ENCODE measurements around the gene CATSPERZ.
A peak's percentile ranks its signal among the peaks of the same experiment; 100 is the strongest.
"Not testable (repeated sequence)": the region's sequence is repeated elsewhere in the genome, so short reads cannot be mapped to it uniquely, and the experiment has no call there.

CATSPERZ gene

GRCh38 chr11:64320556-64320955 lies 20.4 kb downstream of the CATSPERZ start:
- H3K9me3 ChIP-seq (ENCODE audit: severe bottlenecking), result no peaks in the 10 kb centered on the region
- peaks cover 35% of the 10 kb centered on the region for H3K36me3 ChIP-seq (ENCODE audit: low read depth)
- H3K4me1 ChIP-seq (ENCODE audit: insufficient read depth, poor library complexity, severe bottlenecking), result peaks cover 38% of the 10 kb centered on the region
- no peak overlapping the region for H3K4me3 ChIP-seq (ENCODE audit: severe bottlenecking)
- TF ChIP-seq, protein P1, sequence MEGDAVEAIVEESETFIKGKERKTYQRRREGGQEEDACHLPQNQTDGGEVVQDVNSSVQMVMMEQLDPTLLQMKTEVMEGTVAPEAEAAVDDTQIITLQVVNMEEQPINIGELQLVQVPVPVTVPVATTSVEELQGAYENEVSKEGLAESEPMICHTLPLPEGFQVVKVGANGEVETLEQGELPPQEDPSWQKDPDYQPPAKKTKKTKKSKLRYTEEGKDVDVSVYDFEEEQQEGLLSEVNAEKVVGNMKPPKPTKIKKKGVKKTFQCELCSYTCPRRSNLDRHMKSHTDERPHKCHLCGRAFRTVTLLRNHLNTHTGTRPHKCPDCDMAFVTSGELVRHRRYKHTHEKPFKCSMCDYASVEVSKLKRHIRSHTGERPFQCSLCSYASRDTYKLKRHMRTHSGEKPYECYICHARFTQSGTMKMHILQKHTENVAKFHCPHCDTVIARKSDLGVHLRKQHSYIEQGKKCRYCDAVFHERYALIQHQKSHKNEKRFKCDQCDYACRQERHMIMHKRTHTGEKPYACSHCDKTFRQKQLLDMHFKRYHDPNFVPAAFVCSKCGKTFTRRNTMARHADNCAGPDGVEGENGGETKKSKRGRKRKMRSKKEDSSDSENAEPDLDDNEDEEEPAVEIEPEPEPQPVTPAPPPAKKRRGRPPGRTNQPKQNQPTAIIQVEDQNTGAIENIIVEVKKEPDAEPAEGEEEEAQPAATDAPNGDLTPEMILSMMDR (IDR thresholded peaks at IDR 0.05; ENCODE audit: poor library complexity, severe bottlenecking), result no peak
- DNase-seq (ENCODE audit: low spot score) (peak; percentile 31), ATAC-seq (ENCODE audit: low read depth) (no peak)
- no peaks in the 10 kb centered on the region for H3K27me3 ChIP-seq (ENCODE audit: insufficient read depth, poor library complexity, severe bottlenecking)
- H3K27ac ChIP-seq (ENCODE audit: poor library complexity, severe bottlenecking), result peak overlapping the region; percentile 95

- Histone ChIP-seq H3K36me3 (ENCODE audit: low read depth) (peaks cover 34% of the 10 kb centered on the region), H3K27ac (ENCODE audit: poor library complexity, severe bottlenecking) (peak overlapping the region; percentile 95), H3K4me1 (ENCODE audit: insufficient read depth, poor library complexity, severe bottlenecking) (peaks cover 38% of the 10 kb centered on the region), H3K27me3 (ENCODE audit: insufficient read depth, poor library complexity, severe bottlenecking) (no peaks in the 10 kb centered on the region), H3K9me3 (ENCODE audit: severe bottlenecking) (no peaks in the 10 kb centered on the region), H3K4me3 (ENCODE audit: severe bottlenecking) (no peak overlapping the region)
- TF ChIP-seq, protein P1 (IDR thresholded peaks at IDR 0.05; ENCODE audit: poor library complexity, severe bottlenecking), result no peak
- no peak for ATAC-seq (ENCODE audit: low read depth)
- no peak for DNase-seq (ENCODE audit: low spot score)
These were observed 20.9 kb downstream of the CATSPERZ start for GRCh38 chr11:64321026-64321425.

DNA sequence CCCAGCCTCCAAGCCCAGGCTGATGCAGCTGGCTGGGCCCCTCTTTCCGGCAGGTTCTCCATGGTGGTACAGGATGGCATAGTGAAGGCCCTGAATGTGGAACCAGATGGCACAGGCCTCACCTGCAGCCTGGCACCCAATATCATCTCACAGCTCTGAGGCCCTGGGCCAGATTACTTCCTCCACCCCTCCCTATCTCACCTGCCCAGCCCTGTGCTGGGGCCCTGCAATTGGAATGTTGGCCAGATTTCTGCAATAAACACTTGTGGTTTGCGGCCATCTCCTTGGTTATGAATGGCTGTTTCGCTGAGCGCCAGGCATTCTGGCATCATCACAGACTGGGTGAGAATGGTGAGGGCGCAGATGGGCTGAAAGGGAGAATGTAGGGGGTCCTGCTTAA lies 21.4 kb downstream of the CATSPERZ start:
- TF ChIP-seq, protein P1 (IDR thresholded peaks at IDR 0.05; ENCODE audit: poor library complexity, severe bottlenecking), result no peak
- Histone ChIP-seq H3K4me1 (ENCODE audit: insufficient read depth, poor library complexity, severe bottlenecking) (peaks cover 38% of the 10 kb centered on the region), H3K4me3 (ENCODE audit: severe bottlenecking) (no peak overlapping the region), H3K9me3 (ENCODE audit: severe bottlenecking) (no peaks in the 10 kb centered on the region), H3K27me3 (ENCODE audit: insufficient read depth, poor library complexity, severe bottlenecking) (no peaks in the 10 kb centered on the region), H3K27ac (ENCODE audit: poor library complexity, severe bottlenecking) (peak overlapping the region; percentile 95), H3K36me3 (ENCODE audit: low read depth) (peaks cover 29% of the 10 kb centered on the region)
- ATAC-seq (ENCODE audit: low read depth) (peak; percentile 63), DNase-seq (ENCODE audit: low spot score) (peak; percentile 78)

DNA sequence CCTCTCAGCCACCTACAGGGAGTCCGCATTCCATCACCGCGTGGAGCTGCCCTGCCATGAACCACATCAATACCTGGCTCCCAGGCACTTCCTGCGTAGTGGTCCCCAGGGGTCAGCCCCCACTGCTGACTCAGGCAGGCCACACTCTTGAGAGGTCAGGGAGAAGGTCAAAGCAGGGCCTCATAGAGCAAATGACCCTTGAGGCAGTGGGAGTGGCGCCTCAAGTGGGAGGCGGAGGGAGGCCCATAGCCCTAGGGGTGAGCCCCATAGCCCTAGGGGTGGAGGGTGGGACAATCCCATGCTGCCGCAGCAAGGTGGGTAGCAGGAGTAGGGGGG lies 22.7 kb downstream of the CATSPERZ start:
- H3K4me1 ChIP-seq (ENCODE audit: insufficient read depth, poor library complexity, severe bottlenecking), result peaks cover 38% of the 10 kb centered on the region
- H3K27ac ChIP-seq (ENCODE audit: poor library complexity, severe bottlenecking), result peak overlapping the region; percentile 95
- H3K36me3 ChIP-seq (ENCODE audit: low read depth), result peaks cover 25% of the 10 kb centered on the region
- H3K4me3 ChIP-seq (ENCODE audit: severe bottlenecking), result no peak overlapping the region
- TF ChIP-seq, protein P1 (IDR thresholded peaks at IDR 0.05; ENCODE audit: poor library complexity, severe bottlenecking), result no peak
- no peaks in the 10 kb centered on the region for H3K27me3 ChIP-seq (ENCODE audit: insufficient read depth, poor library complexity, severe bottlenecking)
- DNase-seq (ENCODE audit: low spot score), result no peak
- H3K9me3 ChIP-seq (ENCODE audit: severe bottlenecking), result no peaks in the 10 kb centered on the region
- no peak for ATAC-seq (ENCODE audit: low read depth)

GRCh38 chr11:64323373-64323772 lies 23.2 kb downstream of the CATSPERZ start:
- TF ChIP-seq, protein P1 (IDR thresholded peaks at IDR 0.05; ENCODE audit: poor library complexity, severe bottlenecking), result no peak
- no peak overlapping the region for H3K4me3 ChIP-seq (ENCODE audit: severe bottlenecking)
- peaks cover 38% of the 10 kb centered on the region for H3K4me1 ChIP-seq (ENCODE audit: insufficient read depth, poor library complexity, severe bottlenecking)
- H3K9me3 ChIP-seq (ENCODE audit: severe bottlenecking), result no peaks in the 10 kb centered on the region
- no peaks in the 10 kb centered on the region for H3K27me3 ChIP-seq (ENCODE audit: insufficient read depth, poor library complexity, severe bottlenecking)
- peaks cover 25% of the 10 kb centered on the region for H3K36me3 ChIP-seq (ENCODE audit: low read depth)
- ATAC-seq (ENCODE audit: low read depth) (no peak), DNase-seq (ENCODE audit: low spot score) (peak; percentile 45)
- peak overlapping the region; percentile 95 for H3K27ac ChIP-seq (ENCODE audit: poor library complexity, severe bottlenecking)

GRCh38 chr11:64323984-64324383 lies 23.8 kb downstream of the CATSPERZ start:
- H3K4me1 ChIP-seq (ENCODE audit: insufficient read depth, poor library complexity, severe bottlenecking), result peaks cover 38% of the 10 kb centered on the region
- ATAC-seq (ENCODE audit: low read depth); H3K9me3 ChIP-seq (ENCODE audit: severe bottlenecking); H3K4me3 ChIP-seq (ENCODE audit: severe bottlenecking); H3K27me3 ChIP-seq (ENCODE audit: insufficient read depth, poor library complexity, severe bottlenecking): not testable (repeated sequence)
- DNase-seq (ENCODE audit: low spot score), result peak; percentile 46
- peaks cover 25% of the 10 kb centered on the region for H3K36me3 ChIP-seq (ENCODE audit: low read depth)
- peak overlapping the region; percentile 95 for H3K27ac ChIP-seq (ENCODE audit: poor library complexity, severe bottlenecking)
